Tibial nerve (tissue), 3 donors: Measurements from ENCODE around the gene ZNF138.

Experiments
- POLR2A ChIP-seq, 2 donors: fragments of 450-650 bp; IDR thresholded peaks; one replicate each; pipeline ENCODE4 v1.6.1; 2017; ENCODE audit warnings: antibody characterized with exemption in 2 of 2, mild to moderate bottlenecking in 2 of 2, moderate library complexity in 2 of 2
- TF ChIP-seq, protein P1 (sequence below), 5 experiments: fragments of 200-600 bp in 3 of 5; fragments of 450-650 bp in 2 of 5; sonication (generic) in 3 of 5; IDR thresholded peaks; one replicate each; pipeline ENCODE4 v1.5.1; 2016 to 2019; ENCODE audit warnings: antibody characterized with exemption in 5 of 5, mild to moderate bottlenecking in 3 of 5, moderate library complexity in 2 of 5

DNA sequence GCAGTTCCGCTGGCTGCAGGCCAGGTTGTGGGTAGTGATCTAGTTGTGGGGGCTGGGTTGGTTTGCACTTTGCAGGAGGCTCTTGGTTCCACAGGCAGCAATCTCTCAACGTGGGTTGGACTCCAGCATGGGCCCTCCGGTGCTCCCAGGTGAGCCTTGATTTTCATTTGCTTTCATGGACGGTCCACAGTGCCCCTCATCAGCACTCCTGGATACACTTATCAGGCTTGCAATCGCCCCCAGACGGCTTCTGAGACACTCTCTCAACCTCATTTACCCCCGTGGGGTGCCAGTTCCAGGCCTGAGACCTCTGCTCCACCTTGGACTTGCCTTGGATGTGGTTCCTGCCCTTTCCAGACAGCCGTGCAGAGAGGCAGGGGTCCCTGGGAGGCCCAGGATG is 77.5 kb downstream of the ZNF138 start:
- TF ChIP-seq, protein P1, sequence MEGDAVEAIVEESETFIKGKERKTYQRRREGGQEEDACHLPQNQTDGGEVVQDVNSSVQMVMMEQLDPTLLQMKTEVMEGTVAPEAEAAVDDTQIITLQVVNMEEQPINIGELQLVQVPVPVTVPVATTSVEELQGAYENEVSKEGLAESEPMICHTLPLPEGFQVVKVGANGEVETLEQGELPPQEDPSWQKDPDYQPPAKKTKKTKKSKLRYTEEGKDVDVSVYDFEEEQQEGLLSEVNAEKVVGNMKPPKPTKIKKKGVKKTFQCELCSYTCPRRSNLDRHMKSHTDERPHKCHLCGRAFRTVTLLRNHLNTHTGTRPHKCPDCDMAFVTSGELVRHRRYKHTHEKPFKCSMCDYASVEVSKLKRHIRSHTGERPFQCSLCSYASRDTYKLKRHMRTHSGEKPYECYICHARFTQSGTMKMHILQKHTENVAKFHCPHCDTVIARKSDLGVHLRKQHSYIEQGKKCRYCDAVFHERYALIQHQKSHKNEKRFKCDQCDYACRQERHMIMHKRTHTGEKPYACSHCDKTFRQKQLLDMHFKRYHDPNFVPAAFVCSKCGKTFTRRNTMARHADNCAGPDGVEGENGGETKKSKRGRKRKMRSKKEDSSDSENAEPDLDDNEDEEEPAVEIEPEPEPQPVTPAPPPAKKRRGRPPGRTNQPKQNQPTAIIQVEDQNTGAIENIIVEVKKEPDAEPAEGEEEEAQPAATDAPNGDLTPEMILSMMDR (IDR thresholded peaks at IDR 0.05), result no peak
- no peak for TF ChIP-seq POLR2A (IDR thresholded peaks at IDR 0.05)
